ENCODE measurements around the gene YBX1.
"Not testable (repeated sequence)": the region's sequence is repeated elsewhere in the genome, so short reads cannot be mapped to it uniquely, and the experiment has no call there.

Gene YBX1

DNA sequence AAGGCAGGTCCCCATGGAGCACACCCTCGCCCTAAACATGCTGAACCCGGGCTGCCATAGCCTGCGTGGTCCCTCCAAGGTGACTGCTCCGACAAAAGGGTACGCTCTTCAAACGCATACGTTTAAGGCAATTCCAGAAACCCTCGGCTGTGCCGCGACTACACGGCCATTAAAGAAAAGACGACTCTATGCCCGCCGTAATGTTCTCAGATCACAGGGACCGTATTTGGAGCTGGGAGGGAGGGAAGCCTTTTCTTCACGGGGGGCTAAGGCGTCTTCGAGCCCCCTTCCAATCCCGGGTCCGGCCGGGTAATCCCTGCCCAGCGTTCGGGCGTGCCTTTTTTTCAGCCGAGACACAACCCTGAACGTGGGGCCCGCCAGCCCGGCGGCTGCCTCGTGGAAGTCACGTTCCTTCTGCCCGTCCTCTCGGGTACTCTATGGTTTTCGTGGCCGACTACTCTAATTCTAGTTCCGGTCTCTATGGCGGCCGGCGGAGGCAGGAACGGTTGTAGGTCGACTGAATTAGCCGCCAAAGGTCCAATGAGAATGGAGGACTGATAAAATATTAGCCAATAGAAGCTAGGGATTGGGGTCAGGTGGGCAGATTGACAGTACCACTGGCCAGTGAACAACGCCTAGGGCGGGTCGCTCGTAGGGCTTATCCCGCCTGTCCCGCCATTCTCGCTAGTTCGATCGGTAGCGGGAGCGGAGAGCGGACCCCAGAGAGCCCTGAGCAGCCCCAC lies at the start of gene YBX1:
YBX1 (plus strand) TSS at position 678 of the 743 bp plus-strand sequence. CDS start 148 bp downstream, outside the sequence.
- DNase-seq: peak; percentile 99

DNA sequence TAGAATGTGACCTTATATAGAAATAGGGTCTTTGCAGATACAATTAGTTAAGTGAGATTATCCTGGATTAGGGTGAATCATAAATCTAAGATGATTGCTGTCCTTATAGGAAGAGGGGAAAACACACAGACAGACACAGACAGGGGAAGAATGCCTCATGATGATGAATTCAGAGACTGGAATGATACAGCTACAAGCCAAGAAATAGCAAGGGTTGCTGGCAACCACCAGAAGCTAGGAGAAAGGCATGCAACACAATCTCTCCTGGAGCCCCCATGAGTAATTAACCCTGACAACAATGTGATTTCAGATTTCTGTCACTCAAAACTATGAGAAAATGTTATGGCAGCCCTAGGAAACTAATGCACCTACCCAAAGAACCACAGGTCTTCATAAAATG lies 43.1 kb upstream of the YBX1 start:
- no peak for DNase-seq

DNA sequence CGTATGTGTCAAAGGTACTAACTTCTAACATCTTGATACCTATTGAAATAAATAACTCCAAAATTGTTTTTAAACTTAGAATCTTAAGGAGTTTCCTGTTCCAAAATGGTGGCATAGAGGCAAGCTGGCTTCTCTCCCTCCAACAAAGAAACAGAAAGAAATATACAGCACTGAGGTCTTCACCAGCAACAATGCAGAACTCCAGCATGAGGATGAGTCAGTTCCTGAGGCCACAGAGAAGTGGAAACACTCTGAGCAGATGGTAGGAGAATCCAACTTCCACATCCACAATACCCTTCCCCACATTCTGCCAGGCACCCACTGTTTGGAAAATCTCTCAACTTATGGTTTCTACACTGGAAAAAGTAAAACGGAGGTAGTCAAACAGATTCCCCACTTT lies 36.2 kb upstream of the YBX1 start:
- peak; percentile 72 for DNase-seq

DNA sequence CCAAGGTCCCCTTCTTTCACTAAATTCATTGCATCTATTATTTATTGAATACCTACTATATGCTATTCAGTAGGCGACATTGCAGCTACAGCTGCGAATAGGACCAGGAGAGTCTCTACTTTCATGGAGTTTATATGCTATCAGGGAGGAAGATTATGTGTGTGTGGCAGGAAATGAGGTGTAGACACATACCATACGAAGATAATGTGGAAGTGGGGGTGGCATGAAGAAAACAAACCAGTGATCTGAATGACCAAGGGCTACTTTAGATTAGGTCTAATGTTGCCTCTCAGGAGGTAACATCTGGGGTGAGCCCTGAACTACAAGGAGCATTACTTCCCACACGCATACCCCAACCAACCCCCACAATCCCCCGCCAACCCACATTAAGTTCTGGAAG lies 25.0 kb upstream of the YBX1 start:
- DNase-seq: no peak

DNA sequence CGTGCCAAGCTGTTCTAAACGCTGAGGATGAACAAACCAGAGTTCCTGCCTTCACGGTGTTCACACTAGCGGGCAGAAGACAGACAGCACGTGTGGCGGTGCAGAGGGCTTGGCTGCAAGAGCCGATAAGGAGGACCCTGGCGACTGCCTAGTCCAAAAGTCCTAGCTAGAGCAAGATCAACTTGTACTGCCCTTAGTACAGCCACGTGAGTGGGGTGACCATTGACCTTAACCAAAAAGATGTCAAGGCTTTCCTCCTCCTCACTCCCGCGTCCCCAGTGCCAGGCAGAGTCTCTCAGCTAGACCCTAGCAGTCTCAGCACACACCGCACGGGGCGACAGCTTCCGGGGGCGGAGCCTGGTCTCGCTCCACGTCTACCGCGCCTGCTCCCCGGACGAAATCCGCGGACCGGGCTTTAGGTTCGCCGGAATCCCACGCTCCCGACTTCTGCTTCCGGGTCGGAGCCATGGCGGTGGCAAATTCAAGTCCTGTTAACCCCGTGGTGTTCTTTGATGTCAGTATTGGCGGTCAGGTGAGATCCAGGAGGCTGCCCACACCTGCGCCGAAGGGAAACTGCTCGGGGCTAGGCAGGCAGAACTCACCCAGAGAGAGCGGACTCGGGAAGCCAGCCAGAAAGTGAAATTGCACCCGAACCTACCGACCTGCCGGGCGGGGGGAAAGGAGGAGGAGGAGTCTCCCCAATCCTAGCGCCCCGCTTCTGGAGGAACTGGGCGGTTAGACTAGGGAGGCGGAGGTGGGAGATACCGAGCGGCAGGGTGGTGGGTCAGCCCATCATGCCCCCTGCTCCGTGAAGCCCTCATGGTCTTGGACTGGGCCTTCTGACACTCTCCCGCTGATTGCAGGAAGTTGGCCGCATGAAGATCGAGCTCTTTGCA lies 24.0 kb upstream of the YBX1 start, which contains the start of gene PPIH:
PPIH (plus strand) TSS at position 443 of the 896 bp plus-strand sequence; CDS start at position 467, 24 bp downstream.
- peak; percentile 95 for DNase-seq

DNA sequence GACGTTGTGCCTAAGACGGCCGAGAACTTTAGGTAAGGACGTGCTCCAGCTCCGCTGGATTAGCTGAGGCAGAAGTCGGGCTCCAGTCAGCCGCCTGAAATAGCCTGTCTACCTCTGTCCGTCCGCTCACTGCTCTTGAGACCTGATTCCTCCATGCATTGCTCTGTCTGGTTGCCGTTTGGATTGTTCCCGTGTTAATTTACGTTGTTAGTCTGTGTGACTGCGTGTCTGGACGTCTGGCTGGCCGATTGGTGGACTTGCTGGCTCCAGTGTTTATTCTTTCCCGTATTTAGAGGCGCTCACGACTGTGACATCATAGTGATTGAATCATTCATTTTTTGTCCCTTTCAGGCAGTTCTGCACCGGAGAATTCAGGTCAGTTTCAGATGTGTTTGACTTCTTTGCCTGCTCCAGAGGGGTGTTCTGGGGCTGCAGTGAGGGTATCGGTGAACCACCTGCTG lies 23.3 kb upstream of the YBX1 start:
- DNase-seq: peak; percentile 20

DNA sequence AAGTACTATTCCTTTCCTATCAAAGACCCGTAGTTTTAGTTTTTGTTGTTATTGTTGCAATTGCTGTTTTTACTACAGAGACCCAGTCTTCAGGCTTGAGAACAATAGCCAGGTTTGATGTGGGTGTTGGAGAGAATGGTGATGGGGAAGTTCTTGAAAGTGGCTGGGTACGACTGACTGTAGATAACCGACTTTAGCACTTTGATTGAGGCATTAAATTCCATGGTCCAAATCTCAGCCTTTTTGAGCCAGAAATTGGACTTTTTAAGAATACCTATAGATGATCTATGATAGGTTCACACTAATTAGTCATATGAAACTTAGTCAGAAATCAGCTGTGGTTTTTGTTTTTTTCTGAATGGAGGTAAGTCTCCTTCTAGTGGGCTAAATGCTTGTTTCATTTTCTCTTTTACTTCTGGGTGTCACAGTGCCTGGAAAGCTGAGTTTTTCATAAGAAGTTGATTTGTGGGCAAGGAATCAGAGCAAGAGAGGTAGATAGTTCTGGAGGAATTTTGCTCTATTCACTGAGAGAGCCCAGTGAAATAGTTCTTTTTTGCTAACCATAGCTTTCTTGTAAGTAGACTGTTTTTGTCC lies 21.2 kb upstream of the YBX1 start:
- DNase-seq: no peak

DNA sequence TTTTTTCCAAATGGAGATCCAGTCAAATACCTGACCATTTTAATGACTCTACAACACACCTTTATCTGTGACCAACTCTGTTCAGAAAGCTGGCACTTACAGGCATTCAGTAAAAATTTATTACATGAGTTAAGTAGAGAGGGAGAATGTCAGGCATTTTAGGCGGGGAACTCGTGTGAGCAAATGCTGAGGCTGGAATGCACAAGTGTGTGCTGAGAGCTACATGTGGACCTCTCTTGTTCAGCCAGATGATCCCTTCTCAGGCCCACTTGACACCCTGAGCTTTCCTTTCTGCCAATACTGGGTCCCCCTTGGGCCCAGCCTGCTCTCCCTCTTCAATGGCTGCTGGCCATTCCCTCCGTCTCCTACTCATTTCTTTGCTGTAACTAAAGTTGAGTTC lies 12.3 kb upstream of the YBX1 start:
- DNase-seq: no peak

DNA sequence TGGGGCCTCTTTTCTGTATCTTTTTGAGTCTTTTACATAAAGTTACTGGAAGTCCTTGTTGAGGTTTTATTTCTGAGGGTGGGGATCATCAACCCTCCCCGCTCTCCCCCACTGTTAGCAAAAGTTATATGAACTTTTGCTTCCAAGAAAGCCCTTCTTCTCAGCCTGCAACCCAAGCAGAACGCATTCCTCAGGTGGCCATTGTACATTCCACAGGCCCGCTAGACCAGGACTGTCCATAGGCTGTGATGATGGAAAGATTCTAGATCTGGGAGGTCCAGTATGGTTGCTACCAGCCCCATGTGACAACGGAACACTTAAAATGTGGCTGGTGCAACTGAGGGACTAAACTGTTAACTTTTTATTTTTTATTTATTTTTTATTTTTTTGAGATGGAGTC lies 11.8 kb upstream of the YBX1 start:
- DNase-seq: no peak

DNA sequence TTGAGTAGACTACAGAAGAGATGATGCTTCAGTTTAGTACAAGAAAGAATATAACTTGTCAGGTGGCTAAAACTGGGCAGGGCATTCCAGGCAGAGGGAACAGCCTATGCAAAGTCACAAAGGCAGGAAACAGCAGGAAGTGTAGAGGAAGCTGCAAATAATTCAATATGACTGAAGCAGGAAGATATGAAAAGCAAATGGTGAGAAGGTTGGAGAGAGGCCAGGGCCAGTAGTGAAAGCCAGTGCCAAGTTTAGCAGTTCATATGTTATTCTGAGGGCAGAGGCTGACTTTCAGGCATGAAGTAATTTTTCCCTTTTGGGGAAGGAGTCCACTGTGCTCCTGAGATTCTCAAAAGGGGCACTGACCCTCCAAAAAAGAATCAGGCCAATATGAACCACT lies 8.0 kb upstream of the YBX1 start:
- no peak for DNase-seq

DNA sequence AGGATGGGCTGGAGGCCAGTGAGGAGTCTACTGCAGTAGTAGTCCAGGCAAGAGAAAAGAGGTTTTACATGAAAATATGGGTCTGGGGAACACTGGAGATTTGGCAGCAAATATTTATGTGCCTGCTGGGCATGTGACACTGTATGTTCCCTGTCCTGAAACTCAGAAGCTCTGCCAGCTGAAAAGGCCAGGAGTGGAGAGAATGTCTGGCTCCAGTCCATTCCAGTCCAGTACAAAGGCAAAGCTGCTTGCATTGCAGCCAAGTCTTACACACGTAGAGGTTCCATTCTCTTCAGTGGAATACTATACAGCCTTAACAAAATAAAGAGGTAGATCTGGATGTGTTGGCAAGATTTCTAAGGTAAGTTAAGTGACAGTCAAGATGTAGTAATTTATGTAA lies 7.5 kb upstream of the YBX1 start:
- no peak for DNase-seq

DNA sequence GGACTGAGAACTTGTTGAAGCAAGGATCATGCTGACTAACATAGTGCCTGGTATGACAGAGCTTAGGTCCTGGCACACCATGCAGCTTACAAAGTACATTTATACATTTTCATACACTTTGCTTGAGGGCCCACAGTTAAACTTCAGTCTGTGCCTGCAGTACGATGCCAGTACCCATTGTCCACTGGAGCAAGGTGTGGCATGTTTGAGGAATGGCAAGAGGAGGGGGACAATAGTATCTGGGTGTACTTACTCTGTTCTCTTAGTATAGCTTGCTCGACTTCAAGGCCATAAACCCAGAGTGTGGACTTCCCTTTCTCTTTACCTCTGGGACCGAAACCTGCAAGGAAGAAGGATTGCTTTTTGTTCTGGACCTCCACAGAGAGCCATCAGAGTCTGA lies 6.8 kb upstream of the YBX1 start:
- DNase-seq: no peak

DNA sequence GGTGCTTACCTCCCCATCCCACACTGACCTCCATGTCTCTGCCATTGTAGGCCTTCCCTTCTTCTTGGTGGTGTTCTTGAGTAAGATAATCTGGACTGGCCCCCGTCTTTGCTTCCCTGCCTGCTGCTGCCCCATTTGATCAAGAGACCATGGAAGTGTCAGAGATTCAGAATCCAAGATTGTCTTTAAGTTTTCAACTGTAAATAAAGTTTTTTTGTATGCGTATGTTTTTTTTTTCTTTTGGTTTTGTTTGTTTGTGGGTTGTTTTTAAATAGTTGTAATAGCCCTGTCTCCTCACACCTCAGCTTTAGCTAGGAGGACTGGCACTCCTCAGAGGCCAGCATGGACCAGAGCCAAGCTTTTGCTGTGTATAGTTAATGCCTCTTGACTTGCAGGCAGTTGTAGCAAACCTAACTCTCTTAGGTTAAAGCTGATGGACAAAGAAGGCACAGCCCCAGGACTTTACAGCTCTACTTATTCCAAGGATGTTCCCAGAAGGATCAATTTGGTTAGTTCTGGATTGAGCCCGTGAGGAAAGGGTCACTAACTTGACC lies 5.6 kb upstream of the YBX1 start:
- no peak for DNase-seq

DNA sequence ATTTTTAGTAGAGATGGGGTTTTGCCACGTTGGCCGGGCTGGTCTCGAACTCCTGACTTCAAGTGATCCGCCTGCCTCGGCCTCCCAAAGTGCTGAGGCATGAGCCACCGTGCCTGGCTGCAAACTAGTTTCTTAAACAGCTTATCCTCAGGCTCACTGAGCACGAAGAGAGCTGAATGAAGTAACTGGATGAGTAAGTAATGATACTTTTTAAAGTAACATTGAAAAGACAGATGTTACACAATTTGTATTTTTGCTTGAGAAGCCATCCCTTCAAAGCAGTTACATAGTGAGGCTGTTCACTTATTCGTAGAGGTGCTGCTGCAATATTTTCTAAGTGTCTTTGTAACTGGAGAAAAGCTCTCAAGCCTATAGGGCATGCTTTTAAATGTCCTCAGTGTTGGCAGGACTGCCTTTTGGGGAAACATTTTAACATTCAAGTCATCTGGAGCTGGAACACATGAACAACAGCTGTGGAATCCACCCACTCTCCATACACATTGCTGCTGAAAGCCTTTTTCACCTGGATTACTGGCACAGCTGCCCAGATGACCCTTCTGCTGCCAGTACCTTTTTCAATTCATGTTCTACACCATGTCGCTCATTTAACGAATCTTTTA lies 2.7 kb upstream of the YBX1 start:
- peak; percentile 26 for DNase-seq

DNA sequence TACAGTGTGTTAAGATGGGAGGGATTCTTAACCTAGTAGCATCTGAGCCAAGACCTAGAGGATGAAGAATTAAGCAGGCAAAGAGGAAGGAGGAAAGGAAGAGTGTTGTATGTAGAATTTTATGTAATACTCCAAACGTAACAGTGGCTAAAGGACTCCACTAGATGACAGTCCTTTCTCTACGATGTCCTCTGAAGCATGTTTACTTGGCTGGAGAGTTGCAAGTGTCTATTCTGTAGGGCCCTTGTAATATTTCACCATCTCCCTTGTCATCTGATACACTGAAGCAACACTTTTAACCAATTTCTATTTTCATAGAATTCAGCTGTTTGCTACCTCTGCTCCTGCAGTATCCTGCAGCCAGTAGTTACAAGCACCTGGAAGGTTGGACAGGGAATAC lies 2.2 kb upstream of the YBX1 start:
- peak; percentile 33 for DNase-seq

DNA sequence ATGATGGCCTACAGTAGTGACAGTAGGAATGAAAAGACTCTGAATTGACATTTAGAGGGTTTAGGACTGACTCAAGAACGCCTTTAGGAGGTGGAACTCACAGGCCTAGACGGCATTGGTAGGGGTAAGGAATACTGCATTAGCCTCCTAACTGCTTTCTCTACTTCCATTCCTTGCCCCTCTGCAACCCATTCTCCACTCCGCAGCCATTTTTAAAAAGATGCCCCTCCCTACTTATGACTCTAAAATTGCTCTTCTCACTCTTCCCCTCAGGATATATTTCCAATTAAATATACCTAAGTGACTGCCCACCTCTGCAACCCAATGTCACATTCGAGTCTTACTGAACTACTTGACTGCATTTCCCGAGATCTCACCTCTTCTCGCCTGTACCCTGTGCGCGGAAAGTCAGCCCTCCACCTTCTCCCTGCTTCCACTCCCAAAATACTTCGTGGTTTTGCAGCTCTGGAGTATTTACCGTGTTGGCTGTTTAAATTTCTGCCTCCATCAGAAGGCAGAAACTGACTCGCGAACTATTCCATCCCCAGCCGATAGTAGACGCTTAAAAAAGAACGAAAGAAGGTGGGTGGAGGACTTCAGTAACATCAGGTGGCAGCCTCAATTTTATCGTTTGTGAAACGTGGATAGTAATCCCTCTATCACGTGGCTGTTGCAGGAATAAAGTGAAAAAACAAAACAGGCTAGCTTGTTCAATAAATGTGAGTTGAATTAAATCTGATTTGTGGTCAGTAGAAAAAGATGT lies 1.1 kb upstream of the YBX1 start:
- DNase-seq: peak; percentile 15

DNA sequence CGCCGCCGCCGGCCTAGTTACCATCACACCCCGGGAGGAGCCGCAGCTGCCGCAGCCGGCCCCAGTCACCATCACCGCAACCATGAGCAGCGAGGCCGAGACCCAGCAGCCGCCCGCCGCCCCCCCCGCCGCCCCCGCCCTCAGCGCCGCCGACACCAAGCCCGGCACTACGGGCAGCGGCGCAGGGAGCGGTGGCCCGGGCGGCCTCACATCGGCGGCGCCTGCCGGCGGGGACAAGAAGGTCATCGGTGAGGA lies 193 bp downstream of the YBX1 start:
- DNase-seq: not testable (repeated sequence)

DNA sequence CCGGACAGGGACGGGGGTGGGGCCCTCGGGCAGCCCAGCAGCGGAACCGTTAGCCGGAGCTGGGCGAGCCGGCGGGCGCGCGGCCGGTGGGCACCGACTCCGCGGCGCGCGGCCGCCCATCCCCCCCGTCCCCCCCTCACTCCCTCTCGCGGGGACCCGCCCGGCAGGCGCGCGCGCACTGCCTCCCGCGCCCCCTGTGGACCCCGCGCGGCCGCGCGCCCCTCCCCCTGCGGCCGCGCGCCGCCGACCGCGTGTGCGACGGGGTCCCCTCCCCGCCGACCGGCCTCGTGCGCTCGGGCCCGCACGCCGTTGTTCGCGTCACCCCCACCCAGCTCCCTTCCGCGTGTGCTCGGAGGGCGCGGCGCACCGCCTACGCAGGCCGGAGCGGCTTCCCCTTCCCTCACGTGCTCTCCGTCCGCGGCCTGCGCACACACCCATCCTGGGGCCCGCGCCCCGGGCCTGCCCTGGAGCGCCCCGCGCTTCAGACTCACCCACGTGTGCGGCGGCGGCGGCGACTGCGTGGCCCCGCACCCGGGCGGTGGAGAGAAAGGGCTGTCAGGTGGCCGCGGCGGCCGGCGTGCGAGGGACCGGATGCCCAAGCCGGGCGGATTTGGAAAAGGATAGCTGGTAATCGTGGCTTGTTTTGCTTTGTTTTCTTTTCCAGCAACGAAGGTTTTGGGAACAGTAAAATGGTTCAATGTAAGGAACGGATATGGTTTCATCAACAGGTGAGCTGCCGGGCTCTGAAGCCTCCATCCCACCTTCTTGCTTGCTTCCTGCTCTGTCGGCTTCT lies 717 bp downstream of the YBX1 start:
- DNase-seq: peak; percentile 93

DNA sequence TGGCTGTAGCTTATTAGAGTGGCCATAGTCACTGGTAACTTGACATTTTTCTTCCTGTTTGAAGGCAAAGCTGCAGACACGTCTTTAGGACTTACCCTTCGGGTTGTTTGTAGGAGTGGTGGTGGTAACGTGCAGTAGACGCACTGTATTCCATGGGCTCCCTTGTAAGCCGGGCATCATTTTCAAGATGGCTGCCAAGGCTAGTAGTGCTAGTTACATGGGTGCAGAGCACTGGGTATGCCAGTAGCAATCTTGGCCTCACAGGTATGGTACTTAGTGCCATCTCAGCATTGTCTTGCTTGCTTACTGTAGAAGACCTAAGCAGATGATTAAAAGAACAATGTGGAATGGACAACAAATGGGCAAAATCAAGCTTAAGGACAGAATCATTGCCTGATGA lies 1.9 kb downstream of the YBX1 start:
- no peak for DNase-seq

DNA sequence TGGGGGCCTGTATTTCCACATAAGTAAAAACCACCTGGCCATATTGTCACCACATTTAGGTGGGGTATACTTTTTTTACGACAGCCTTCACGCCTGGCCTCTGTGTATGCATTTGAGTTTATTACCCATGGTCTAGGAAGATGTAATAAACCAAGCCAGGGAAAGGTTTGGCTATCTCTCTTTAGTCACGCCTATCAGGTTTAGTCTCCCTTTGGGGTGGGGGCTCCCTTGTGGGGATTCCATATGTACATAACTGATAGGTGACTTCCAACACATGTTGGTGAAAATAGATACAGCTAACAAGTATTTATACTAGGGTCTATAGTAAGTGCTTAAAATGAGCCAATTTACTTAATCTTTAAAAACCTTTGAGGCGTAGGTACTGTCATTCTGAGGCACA lies 4.2 kb downstream of the YBX1 start:
- no peak for DNase-seq

DNA sequence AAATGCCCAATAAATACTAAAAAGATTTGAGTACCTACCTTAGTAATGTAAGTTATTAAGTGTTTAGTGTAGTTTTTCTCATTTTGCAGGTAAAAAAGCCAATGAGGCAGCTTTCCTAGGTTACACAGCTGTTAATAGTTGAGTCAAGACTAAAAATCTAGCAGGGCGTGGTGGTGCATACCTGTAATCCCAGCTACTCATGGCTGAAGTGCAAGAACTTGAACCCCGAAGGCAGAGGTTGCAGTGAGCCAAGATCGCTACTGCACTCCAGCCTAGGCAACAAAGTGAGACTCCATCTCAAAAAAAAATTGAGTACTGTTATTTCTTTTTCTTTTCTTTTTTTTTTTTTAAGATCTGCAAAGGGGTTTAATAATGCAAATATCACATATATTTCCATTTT lies 7.7 kb downstream of the YBX1 start:
- no peak for DNase-seq
